ENCODE results near the gene CFAP54.

GRCh38 chr12:96520767-96521166, 31.4 kb downstream of the CFAP54 start:
- TF ChIP-seq CTCF (IDR thresholded peaks at IDR 0.05) = no peak
- no peak for TF ChIP-seq POLR2A (IDR thresholded peaks at IDR 0.05)

All from thyroid gland (tissue), 4 donors.